GM21723 (cell line): ENCODE measurements around the gene WNK2.
"Not testable (repeated sequence)": the region's sequence is repeated elsewhere in the genome, so short reads cannot be mapped to it uniquely, and the experiment has no call there.

Experiments used
- ATAC-seq: cut with Tn5 transposase; IDR thresholded peaks from one replicate; pipeline ENCODE4 v1.9.1; 2021; ENCODE audit warnings: mild to moderate bottlenecking, moderate library complexity; ENCODE audit not compliant: unreplicated experiment

Gene WNK2

GRCh38 chr9:93355827-93356226 lies 171.9 kb downstream of the WNK2 start:
- no peak for ATAC-seq

- peak; percentile 71 for ATAC-seq
Measured at GRCh38 chr9:93357649-93358048, 173.7 kb downstream of the WNK2 start.

GRCh38 chr9:93359907-93360306 lies 176.0 kb downstream of the WNK2 start:
- not testable (repeated sequence) for ATAC-seq

DNA sequence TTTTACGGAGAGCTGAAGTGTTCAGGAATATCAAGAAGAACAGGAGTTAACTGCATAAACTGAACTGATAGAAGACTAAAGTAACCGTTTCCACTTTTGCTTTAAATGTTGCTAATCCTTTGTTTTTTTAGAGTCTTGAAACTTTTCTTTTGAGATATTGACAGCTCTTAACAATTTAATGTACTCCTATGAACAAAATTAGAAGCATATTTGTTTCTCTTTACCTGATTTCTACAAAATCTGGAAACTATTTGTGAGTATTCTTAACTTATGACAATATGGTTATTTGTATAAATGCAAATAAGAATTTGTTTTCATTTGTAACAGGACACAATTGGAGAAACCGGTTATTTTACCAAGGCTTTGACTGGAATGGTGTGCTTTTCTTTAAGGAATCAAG lies 178.1 kb downstream of the WNK2 start:
- ATAC-seq = no peak

DNA sequence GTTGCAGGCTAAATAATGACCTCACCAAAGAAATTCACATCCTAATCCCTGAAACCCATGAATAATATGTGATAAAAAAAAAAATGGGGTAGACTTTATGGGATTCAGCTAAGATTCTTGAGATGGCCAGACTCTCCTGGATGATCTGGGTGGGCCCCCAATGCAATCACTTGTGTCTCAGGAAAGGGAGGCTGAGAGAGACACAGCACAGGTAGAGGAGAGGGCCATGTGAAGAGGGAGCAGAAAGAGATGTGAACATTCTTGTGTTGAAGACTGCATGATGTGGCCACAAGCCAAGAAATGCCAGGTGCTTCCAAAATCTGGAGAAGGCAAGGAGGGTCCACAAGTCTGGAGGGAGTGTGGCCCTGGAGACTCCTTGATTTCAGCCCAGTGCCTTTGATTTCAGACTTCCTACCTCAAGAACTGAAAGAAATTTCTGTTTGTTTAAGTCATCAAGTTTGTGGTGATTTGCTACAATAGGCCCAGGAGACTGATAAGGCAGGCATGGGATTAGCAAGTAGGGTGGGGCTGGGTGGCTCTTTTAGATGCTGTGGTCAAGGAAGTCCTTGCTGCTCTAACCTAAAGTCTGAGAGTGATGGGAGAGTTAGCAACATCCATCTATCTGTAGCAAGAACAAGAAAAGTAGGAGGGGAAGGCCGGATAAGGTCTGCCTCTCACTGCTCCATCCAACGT lies 180.9 kb downstream of the WNK2 start:
- no peak for ATAC-seq

GRCh38 chr9:93365427-93366118 lies 181.6 kb downstream of the WNK2 start:
- ATAC-seq = no peak

DNA sequence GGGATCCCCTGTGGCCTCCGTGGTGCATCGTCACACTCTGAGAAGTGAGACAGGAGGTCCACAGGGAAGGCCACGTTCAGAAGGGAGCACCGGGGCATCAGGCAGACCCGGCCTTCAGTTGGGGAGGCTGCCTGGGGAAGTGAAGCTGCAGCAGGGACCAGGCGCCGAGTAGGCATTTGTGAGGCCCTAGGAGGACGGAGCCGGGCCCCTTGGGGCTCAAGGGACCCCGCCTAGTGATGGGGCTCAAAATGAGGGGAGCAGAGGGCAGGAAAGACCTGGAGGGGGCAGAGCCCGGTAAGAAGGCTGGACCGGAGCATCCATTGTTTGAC lies 182.1 kb downstream of the WNK2 start:
- no peak for ATAC-seq

DNA sequence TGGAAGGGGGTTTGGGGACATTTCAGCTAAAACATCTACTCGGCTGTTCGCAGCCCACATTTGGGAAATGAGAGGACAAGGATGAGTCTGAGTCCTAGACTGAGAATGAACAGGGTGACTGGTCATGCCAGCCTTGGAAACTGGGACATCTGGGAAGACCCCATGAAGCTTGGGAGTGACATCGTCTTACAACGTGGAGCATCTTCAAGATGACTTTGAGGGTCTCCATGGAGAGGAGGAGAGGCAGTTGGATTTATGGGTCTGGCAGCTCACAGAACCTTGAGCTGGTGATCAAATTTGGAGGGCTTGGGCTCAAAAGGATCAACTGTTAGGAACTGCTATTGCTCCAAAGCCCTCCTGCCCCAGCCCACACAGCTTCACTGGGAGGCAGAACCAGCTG lies 182.5 kb downstream of the WNK2 start:
- ATAC-seq = not testable (repeated sequence)

DNA sequence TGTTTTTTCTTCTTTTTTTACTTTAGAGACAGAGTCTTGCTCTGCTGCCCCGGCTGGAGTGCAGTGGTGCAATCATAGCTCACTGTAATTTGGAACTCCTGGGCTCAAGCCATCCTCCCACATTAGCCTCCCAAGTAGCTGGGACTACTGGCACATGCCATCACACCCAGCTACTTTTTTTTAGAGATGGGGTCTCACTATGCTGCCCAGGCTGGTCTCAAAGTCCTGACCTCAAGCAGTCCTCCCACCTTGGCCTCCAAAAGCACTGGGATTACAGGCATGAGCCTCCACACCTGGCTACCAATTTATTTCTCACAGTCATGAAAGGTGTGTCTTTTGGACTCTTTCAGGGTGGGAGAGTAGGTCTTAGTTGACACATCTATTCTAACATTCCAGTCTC lies 184.5 kb downstream of the WNK2 start:
- ATAC-seq = no peak

- no peak for ATAC-seq
Measured at GRCh38 chr9:93369686-93370085, 185.7 kb downstream of the WNK2 start.
